Measurements from ENCODE around the gene GIMAP2. TPM values are rescaled to one million over a fixed set of nuclear protein-coding genes. Genes with fewer than 3 reads are reported as not detected.

GIMAP2 gene
- total RNA-seq, 2 experiments from 2014 or later = 42.2 to 42.7 TPM

GRCh38 chr7:150727381-150727780, 41.9 kb downstream of the GIMAP2 start:
- ChIA-PET CTCF (interaction anchor here (2.0 kb wide), 1 partner anchor 12 kb away, joined by 11 read pairs; the partner anchor contains the start of gene GIMAP1), POLR2A (interaction anchor here (0.6 to 1.4 kb wide), 2 partner anchors 11 to 54 kb away, joined by 3 to 4 read pairs; no protein-coding TSS in a partner anchor)
- Mint-ChIP-seq H3K9me3 (peaks cover 35% of the 10 kb centered on the region), H3K4me1 (ENCODE audit: low read depth) (peaks cover 58% of the 10 kb centered on the region), H3K4me3 (no peak overlapping the region), H3K36me3 (ENCODE audit: low read depth) (peaks cover 65% of the 10 kb centered on the region), H3K27me3 (no peaks in the 10 kb centered on the region), H3K27ac (peak overlapping the region; percentile 60)
- intact Hi-C loops (cut with micrococcal nuclease) = no loop called here
- ATAC-seq (no peak), DNase-seq (no peak)
- TF ChIP-seq CTCF (IDR thresholded peaks at IDR 0.05) = no peak

DNA sequence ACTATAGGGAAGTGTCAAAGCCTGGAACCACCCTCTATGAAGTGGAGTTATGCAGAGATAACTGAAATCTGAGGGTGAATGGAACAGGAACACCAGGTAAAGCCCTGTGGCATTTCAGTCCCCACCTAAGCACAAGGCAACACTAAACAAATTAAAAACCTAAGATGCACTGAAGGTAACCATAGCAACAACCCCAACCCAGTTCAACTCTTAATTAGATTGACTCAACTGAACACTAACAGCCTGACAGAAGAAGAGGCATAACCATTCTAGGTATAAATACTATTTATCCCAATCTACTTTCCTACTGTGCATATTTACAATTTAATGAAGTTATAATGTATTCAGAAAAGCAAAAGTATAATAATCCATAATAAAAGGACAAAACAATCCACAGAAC, 42.5 kb downstream of the GIMAP2 start:
- intact Hi-C loops (cut with micrococcal nuclease) = no loop called here
- no peak for TF ChIP-seq CTCF (IDR thresholded peaks at IDR 0.05)
- peaks cover 59% of the 10 kb centered on the region for H3K36me3 Mint-ChIP-seq (ENCODE audit: low read depth)
- DNase-seq (no peak), ATAC-seq (no peak)
- peaks cover 35% of the 10 kb centered on the region for H3K9me3 Mint-ChIP-seq
- H3K4me3 Mint-ChIP-seq = no peak overlapping the region
- peaks cover 60% of the 10 kb centered on the region for H3K4me1 Mint-ChIP-seq (ENCODE audit: low read depth)
- ChIA-PET CTCF (interaction anchor here (2.0 to 5.7 kb wide), 2 partner anchors 11 to 13 kb away, joined by 11 to 42 read pairs; partner anchors contain the start of gene GIMAP1), POLR2A (interaction anchor here (0.6 kb wide), 1 partner anchor 55 kb away, joined by 3 read pairs; no protein-coding TSS in a partner anchor)
- H3K27ac Mint-ChIP-seq = peak overlapping the region; percentile 34
- H3K27me3 Mint-ChIP-seq = no peaks in the 10 kb centered on the region

- CTCF ChIA-PET = interaction anchor here (1.1 to 5.7 kb wide), 2 partner anchors 12 to 226 kb away, joined by 3 to 42 read pairs; partner anchors contain the start of gene GIMAP1
- ATAC-seq = no peak
- no peak for TF ChIP-seq CTCF (IDR thresholded peaks at IDR 0.05)
- Mint-ChIP-seq H3K4me1 (ENCODE audit: low read depth) (peaks cover 61% of the 10 kb centered on the region), H3K27me3 (no peaks in the 10 kb centered on the region), H3K27ac (peak overlapping the region; percentile 57), H3K36me3 (ENCODE audit: low read depth) (peaks cover 53% of the 10 kb centered on the region), H3K9me3 (peaks cover 35% of the 10 kb centered on the region), H3K4me3 (no peak overlapping the region)
- POLR2A ChIA-PET = interaction anchor here (0.9 kb wide), 1 partner anchor 14 kb away, joined by 3 read pairs; no protein-coding TSS in a partner anchor
- intact Hi-C loops (cut with micrococcal nuclease) = no loop called here
- DNase-seq = no peak
Observed at GRCh38 chr7:150728609-150729008, 43.1 kb downstream of the GIMAP2 start.

DNA sequence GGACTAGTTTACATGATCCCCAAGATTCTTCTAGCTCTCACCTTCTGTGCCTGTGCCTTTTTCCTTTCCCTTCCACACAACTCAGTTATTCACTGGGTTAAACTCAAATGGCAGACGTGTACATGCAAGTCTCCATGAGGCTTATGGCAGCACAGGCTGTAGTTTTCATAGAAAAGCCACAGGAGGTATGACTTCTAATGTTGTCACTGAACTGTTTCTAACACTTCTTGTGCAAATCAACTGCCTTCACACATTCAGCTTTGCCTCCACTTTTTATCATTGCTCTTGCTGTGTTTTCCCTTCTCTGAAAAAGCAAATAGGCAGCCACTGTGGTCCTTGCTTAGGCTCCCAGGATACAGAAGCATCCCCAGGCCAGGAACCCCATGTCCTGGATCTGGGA, 46.4 kb downstream of the GIMAP2 start:
- ChIA-PET POLR2A (interaction anchor here (0.6 to 6.1 kb wide), 15 partner anchors 9 to 283 kb away, joined by 3 to 63 read pairs (median 4); partner anchors contain the start of genes GIMAP1, GIMAP4 and GIMAP8), CTCF (interaction anchor here (0.8 to 5.7 kb wide), 9 partner anchors 9 to 229 kb away, joined by 3 to 42 read pairs (median 5); partner anchors contain the start of genes GIMAP1, GIMAP2, GIMAP4 and GIMAP7)
- DNase-seq (peak; percentile 68), ATAC-seq (peak; percentile 64)
- Mint-ChIP-seq H3K9me3 (peaks cover 22% of the 10 kb centered on the region), H3K4me3 (peak overlapping the region; percentile 60), H3K27me3 (no peaks in the 10 kb centered on the region), H3K36me3 (ENCODE audit: low read depth) (peaks cover 23% of the 10 kb centered on the region), H3K27ac (peak overlapping the region; percentile 97), H3K4me1 (ENCODE audit: low read depth) (peaks cover 80% of the 10 kb centered on the region)
- intact Hi-C loops (cut with micrococcal nuclease) = loop anchor here (5.0 kb wide), 1 partner anchor 45 kb away; the partner anchor contains the start of gene GIMAP2
- no peak for TF ChIP-seq CTCF (IDR thresholded peaks at IDR 0.05)
